Endothelial cell of umbilical vein (primary cell): Measurements from ENCODE around the gene PRLR. TPM values are rescaled to one million over a fixed set of nuclear protein-coding genes. Genes with fewer than 3 reads are reported as not detected.

Source experiments
- BruUV-seq: library from RNA; stranded (reverse); fragments of 400-500 nt; replicated peaks from 2 replicates; lab custom pipeline; 2021; lab: Mats Ljungman, UMichigan
- CTCF ChIA-PET: fragments of 300-600, 350-600 bp; sonication (Branson Sonifier 250); formaldehyde crosslinking; loops from one replicate; lab custom pipeline; 2021; ENCODE audit warnings: antibody characterized with exemption, inconsistent platforms; lab: Charles Lee
- POLR2A ChIA-PET: fragments of 300-600, 350-600 bp; sonication (Branson Sonifier 250); formaldehyde crosslinking; loops from one replicate; lab custom pipeline; 2021; ENCODE audit warnings: antibody characterized with exemption, inconsistent platforms; lab: Charles Lee
- DNase-seq: peaks from one replicate; pipeline ENCODE4 v3.0.0-alpha.2; 2011; ENCODE audit warnings: low read depth, low spot score
- FAIRE-seq: peaks from 2 replicates; lab custom pipeline; 2011; peaks lifted over from hg19 to GRCh38; lab: Jason Lieb, UNC
- H2AFZ ChIP-seq: 2 replicates; pipeline ENCODE4 v1.6.0; 2012; ENCODE audit warnings: low read depth, low read length, control low read depth, inconsistent platforms
- H3K27ac ChIP-seq: 2 replicates; pipeline ENCODE4 v1.5.1; 2011; ENCODE audit warnings: low read depth, mild to moderate bottlenecking, control low read depth, low read length, moderate library complexity; ENCODE audit not compliant: insufficient read depth
- H3K27me3 ChIP-seq, 2 experiments: 2 replicates each; pipeline versions ENCODE4 v1.6.0 to v1.6.1; 2011; ENCODE audit warnings: low read length in 2 of 2, mixed read lengths in 1 of 2; ENCODE audit not compliant: control insufficient read depth in 2 of 2, insufficient read depth in 2 of 2
- H3K36me3 ChIP-seq, 2 experiments: 2 replicates in 1 of 2; 3 replicates in 1 of 2; pipeline ENCODE4 v1.5.1; 2011; ENCODE audit warnings: low read length in 2 of 2, mild to moderate bottlenecking in 1 of 2, moderate library complexity in 1 of 2; ENCODE audit not compliant: control insufficient read depth in 2 of 2, insufficient read depth in 2 of 2; ENCODE audit errors: extremely low read depth in 1 of 2
- H3K4me1 ChIP-seq: 3 replicates; pipeline ENCODE4 v1.5.1; 2011; ENCODE audit warnings: mild to moderate bottlenecking, low read length; ENCODE audit not compliant: control insufficient read depth, insufficient read depth; ENCODE audit errors: extremely low read depth
- H3K4me2 ChIP-seq: 2 replicates; pipeline ENCODE4 v1.6.1; 2011; ENCODE audit warnings: low read length, control low read depth, mixed read lengths; ENCODE audit not compliant: insufficient read depth
- H3K4me3 ChIP-seq, 3 experiments: fragments of 200-600 bp in 1 of 3; sonication (generic), shearing (Covaris generic) in 1 of 3; replicated peaks in 1 of 3; 2 replicates each; pipeline ENCODE4 v1.5.1; 2011 to 2016; ENCODE audit warnings: control low read depth in 3 of 3, low read length in 3 of 3, mild to moderate bottlenecking in 2 of 3, inconsistent platforms in 1 of 3, low read depth in 1 of 3, moderate library complexity in 1 of 3; ENCODE audit not compliant: insufficient read depth in 1 of 3
- H3K79me2 ChIP-seq: 2 replicates; pipeline ENCODE4 v1.6.0; 2012; ENCODE audit warnings: low read length, inconsistent platforms; ENCODE audit not compliant: control insufficient read depth, insufficient read depth
- H3K9ac ChIP-seq: replicated peaks from 2 replicates; pipeline ENCODE3; 2011; ENCODE audit warnings: low read length, control low read depth; ENCODE audit not compliant: insufficient read depth; ENCODE audit errors: extremely low read depth
- H3K9me1 ChIP-seq: replicated peaks from 3 replicates; pipeline ENCODE4 v1.6.0; 2011; ENCODE audit warnings: mild to moderate bottlenecking, low read length; ENCODE audit not compliant: control insufficient read depth, insufficient read depth; ENCODE audit errors: extremely low read depth
- H3K9me3 ChIP-seq: replicated peaks from 2 replicates; pipeline ENCODE4 v1.5.1; 2012; ENCODE audit warnings: low read length, inconsistent platforms; ENCODE audit not compliant: control insufficient read depth, insufficient read depth
- H4K20me1 ChIP-seq: replicated peaks from 2 replicates; pipeline ENCODE3; 2011; ENCODE audit warnings: mild to moderate bottlenecking, low read length; ENCODE audit not compliant: control insufficient read depth, insufficient read depth; ENCODE audit errors: extremely low read depth
- EZH2 ChIP-seq: IDR thresholded peaks from 2 replicates; pipeline ENCODE4 v1.6.1; 2012; ENCODE audit warnings: borderline replicate concordance, low read depth, mild to moderate bottlenecking, moderate library complexity, low read length, inconsistent platforms; ENCODE audit not compliant: severe bottlenecking
- FOS ChIP-seq: IDR thresholded peaks from 2 replicates; pipeline ENCODE4 v1.6.1; 2011; ENCODE audit warnings: mild to moderate bottlenecking, low read length, moderate library complexity, borderline replicate concordance; ENCODE audit not compliant: insufficient read depth
- GATA2 ChIP-seq: IDR thresholded peaks from 2 replicates; pipeline ENCODE4 v1.7.0; 2011; ENCODE audit warnings: low read depth, mild to moderate bottlenecking, moderate library complexity, mixed read lengths, low read length; ENCODE audit not compliant: insufficient read length, insufficient read depth
- JUN ChIP-seq: IDR thresholded peaks from 2 replicates; pipeline ENCODE4 v1.6.1; 2011; ENCODE audit warnings: borderline replicate concordance, low read depth; ENCODE audit not compliant: insufficient read length, insufficient read depth
- MYC ChIP-seq: IDR thresholded peaks from one replicate; pipeline ENCODE4 v1.6.1; 2011; ENCODE audit warnings: mild to moderate bottlenecking, low read depth, low read length
- POLR2A ChIP-seq: IDR thresholded peaks from 2 replicates; pipeline ENCODE4 v1.6.1; 2012; ENCODE audit warnings: low read depth, mild to moderate bottlenecking, control low read depth, low read length
- POLR2AphosphoS5 ChIP-seq: IDR thresholded peaks from 2 replicates; pipeline ENCODE4 v1.6.1; 2012; ENCODE audit warnings: low read depth, mild to moderate bottlenecking, control low read depth, low read length, moderate library complexity; ENCODE audit not compliant: insufficient read depth
- dilution Hi-C: fragments of 300-500 bp; cut with MboI; formaldehyde crosslinking; loops from one replicate; pipeline ENCODE4 v1.15.0; 2019; ENCODE audit warnings: low sequenced_read_pairs; ENCODE audit not compliant: extremely low pct_ligation_motif_present
- intact Hi-C: fragments of 100-400 bp; cut with micrococcal nuclease; formaldehyde crosslinking; loops from one replicate; pipeline ENCODE4 v1.10.0; 2022
- polyA plus RNA-seq, 4 experiments: library from polyadenylated mRNA; depleted of rRNA in 3 of 4; stranded (reverse) in 3 of 4; unstranded in 1 of 4; fragments of >200 nt; gene quantifications; 2 replicates each; pipeline versions ENCODE4 v1.2.1 to v1.2.3, GENCODE V29; 2011 to 2012; ENCODE audit warnings: missing spikeins in 1 of 4
- total RNA-seq: library from RNA; stranded (reverse); gene quantifications from 2 replicates; pipeline ENCODE4 v1.2.3, GENCODE V29; 2021
- TF ChIP-seq, protein P1 (sequence below): IDR thresholded peaks from 2 replicates; pipeline ENCODE4 v1.6.1; 2011; ENCODE audit not compliant: insufficient read depth, insufficient read length
- TF ChIP-seq, protein P2 (sequence below), 2 donors: IDR thresholded peaks; 1 replicate in 1 of 2; 2 replicates in 1 of 2; pipeline ENCODE4 v1.5.1; 2011; ENCODE audit warnings: low read length in 2 of 2, mild to moderate bottlenecking in 2 of 2, moderate library complexity in 2 of 2, control low read depth in 1 of 2, inconsistent platforms in 1 of 2, low read depth in 1 of 2; ENCODE audit not compliant: insufficient read depth in 1 of 2; ENCODE audit errors: extremely low read depth in 1 of 2

PRLR gene
- total and polyA plus RNA-seq, 2 donors (not counting 3 experiments of a cell fraction or from before 2014, with no cell fraction given), result not detected

DNA sequence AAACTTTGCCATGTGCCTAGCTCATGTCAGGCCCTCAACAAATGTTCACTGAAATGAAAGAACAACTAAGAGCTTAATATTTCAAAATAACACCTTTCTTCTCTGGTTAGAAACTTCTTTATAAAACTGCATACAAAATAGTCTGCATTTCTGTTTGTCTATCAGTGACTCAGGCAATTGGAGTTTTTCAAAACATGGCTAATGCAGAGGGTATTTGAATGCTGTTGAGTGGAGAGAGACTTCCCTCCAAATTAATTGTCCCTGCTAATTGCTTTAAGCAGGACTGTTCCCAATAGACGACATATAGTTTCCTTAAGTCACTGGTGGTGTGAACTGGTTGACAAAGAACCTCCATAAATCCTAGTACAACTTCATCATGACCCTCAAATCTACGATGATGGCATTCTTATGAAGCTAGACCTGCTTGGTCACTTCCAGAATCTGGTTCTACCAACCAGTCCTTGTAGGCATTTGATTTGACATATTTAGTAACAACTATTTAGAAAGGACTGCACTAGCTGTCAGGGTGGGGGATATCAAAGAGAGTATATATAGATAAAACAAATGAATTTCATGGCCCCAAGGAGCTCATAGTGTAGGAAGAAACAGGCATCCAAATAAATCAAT is 84.5 kb downstream of the PRLR start:
- DNase-seq, result no peak
- POLR2A ChIA-PET, result no interaction called here

More for the DNA sequence above, 84.5 kb downstream of the PRLR start:
- BruUV-seq, result no TSS peak
- Histone ChIP-seq H3K9me3 (no peaks in the 10 kb centered on the region), H3K4me2 (no peak overlapping the region), H3K27ac (no peak overlapping the region), H4K20me1 (no peaks in the 10 kb centered on the region), H3K79me2 (no peaks in the 10 kb centered on the region), H3K9ac (no peak overlapping the region), H3K4me3 (no peak overlapping the region), H3K27me3 (no peaks in the 10 kb centered on the region), H3K9me1 (no peaks in the 10 kb centered on the region), H3K4me1 (no peaks in the 10 kb centered on the region), H3K36me3 (no peaks in the 10 kb centered on the region), H2AFZ (no peak overlapping the region)
- FAIRE-seq, result no peak
- intact Hi-C loops (no loop called here), dilution Hi-C loops (no loop called here)
- CTCF ChIA-PET, result no interaction called here
- TF ChIP-seq POLR2A (no peak), POLR2AphosphoS5 (no peak), FOS (no peak), JUN (no peak), GATA2 (no peak), EZH2 (no peak), MYC (no peak)
- TF ChIP-seq, protein P1, sequence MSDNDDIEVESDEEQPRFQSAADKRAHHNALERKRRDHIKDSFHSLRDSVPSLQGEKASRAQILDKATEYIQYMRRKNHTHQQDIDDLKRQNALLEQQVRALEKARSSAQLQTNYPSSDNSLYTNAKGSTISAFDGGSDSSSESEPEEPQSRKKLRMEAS, result no peak
- TF ChIP-seq, protein P2, sequence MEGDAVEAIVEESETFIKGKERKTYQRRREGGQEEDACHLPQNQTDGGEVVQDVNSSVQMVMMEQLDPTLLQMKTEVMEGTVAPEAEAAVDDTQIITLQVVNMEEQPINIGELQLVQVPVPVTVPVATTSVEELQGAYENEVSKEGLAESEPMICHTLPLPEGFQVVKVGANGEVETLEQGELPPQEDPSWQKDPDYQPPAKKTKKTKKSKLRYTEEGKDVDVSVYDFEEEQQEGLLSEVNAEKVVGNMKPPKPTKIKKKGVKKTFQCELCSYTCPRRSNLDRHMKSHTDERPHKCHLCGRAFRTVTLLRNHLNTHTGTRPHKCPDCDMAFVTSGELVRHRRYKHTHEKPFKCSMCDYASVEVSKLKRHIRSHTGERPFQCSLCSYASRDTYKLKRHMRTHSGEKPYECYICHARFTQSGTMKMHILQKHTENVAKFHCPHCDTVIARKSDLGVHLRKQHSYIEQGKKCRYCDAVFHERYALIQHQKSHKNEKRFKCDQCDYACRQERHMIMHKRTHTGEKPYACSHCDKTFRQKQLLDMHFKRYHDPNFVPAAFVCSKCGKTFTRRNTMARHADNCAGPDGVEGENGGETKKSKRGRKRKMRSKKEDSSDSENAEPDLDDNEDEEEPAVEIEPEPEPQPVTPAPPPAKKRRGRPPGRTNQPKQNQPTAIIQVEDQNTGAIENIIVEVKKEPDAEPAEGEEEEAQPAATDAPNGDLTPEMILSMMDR (IDR thresholded peaks at IDR 0.05; ENCODE audit: extremely low read depth in 1 of 2, insufficient read depth in 1 of 2, low read depth in 1 of 2, low read length in 2 of 2), result no peak
